Measurements from ENCODE around the gene SAPCD1. TPM values are rescaled to one million over a fixed set of nuclear protein-coding genes. Genes with fewer than 3 reads are reported as not detected.

The SAPCD1 gene
- total RNA-seq, 1 experiment from 2014 or later: 3.2 TPM

DNA sequence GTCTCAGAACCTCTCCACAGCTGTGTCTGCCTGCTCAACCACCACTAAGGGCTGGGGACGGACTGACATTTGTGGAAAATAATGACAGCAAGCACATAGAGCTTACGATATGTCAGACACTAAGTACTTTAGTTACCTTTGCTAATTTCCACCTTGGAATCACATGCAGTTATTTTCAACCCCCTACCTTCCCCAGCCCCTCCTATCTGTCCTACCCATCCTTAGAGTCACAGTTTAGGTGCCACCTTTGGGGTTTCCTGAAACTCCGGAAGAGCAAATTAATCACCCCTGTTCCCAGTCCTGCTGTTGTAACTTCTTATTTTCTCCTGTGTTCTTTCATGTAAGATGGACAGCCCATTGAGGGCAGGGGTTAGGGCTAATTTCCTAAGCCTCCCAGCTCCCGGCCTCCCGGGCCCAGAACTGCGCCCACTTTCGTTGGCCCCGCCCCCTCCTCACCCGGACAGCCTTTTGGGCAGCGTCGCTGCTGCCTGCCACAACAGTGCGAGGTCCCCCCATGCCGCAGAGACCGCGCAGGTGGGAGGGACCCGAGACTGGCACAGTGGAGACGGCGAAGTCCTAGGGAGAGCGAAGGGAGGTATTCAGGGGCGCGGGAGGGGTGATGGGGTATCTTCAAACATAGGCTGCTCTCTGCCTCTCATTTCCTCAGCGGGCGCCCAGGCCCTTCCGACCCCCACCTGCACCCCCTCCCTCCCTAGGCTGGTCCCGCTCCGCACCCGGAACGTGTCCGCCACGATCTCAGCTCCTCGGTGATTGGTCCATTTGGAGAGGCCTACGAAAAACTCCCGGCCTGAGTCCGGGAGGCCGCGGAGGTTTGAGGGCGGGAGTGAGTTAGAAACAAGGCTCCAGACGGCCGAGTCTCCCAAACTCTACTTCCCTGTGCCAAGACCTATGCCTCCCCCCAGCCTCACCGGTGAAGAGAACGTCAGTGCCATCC is 34.5 kb upstream of the SAPCD1 start:
- no peak overlapping the region for H3K9ac ChIP-seq (ENCODE audit: extremely low read depth, insufficient read length, low read length)

More for the DNA sequence above, 34.5 kb upstream of the SAPCD1 start:
- WGBS (ENCODE audit: extremely low coverage, insufficient read length, low lambda C conversion rate): no CpG with 5 or more reads among the region's 41 CpGs
- Histone ChIP-seq H3K79me1 (ENCODE audit: insufficient read depth, low read depth, low read length, poor library complexity, severe bottlenecking) (no peaks in the 10 kb centered on the region), H3K4ac (ENCODE audit: low read depth, low read length) (no peak overlapping the region), H2AK5ac (ENCODE audit: insufficient read length, low read length) (no peak overlapping the region), H4K8ac (replicated peaks; ENCODE audit: insufficient read length, low read depth, low read length) (no peak overlapping the region), H3K23ac (ENCODE audit: insufficient read length, low read depth, low read length) (no peak overlapping the region), H3K56ac (ENCODE audit: insufficient read length, low read depth, low read length) (no peak overlapping the region), H2BK15ac (ENCODE audit: low read depth, low read length) (no peak overlapping the region), H4K5ac (ENCODE audit: insufficient read length, low read depth, low read length) (no peak overlapping the region), H3K27ac (ENCODE audit: insufficient read length, low read depth, low read length) (no peak overlapping the region), H3K9me3 (ENCODE audit: control insufficient read depth, low read depth, low read length) (no peaks in the 10 kb centered on the region), H3K18ac (ENCODE audit: insufficient read length, low read depth, low read length) (no peak overlapping the region), H3K4me2 (ENCODE audit: insufficient read depth, insufficient read length, low read length) (no peak overlapping the region), H3K23me2 (ENCODE audit: insufficient read length, low read depth, low read length, poor library complexity, severe bottlenecking) (peaks cover 9% of the 10 kb centered on the region), H2BK12ac (ENCODE audit: insufficient read length, low read depth, low read length) (no peak overlapping the region), H3K79me2 (ENCODE audit: insufficient read depth, low read length) (no peaks in the 10 kb centered on the region), H3T11ph (ENCODE audit: low read length) (no peak overlapping the region), H2AFZ (ENCODE audit: low read length) (no peak overlapping the region), H4K20me1 (ENCODE audit: control insufficient read depth, insufficient read depth, insufficient read length) (no peaks in the 10 kb centered on the region), H3K4me1 (ENCODE audit: insufficient read depth, low read length) (no peaks in the 10 kb centered on the region), H2BK20ac (ENCODE audit: low read depth, low read length, poor library complexity, severe bottlenecking) (no peak overlapping the region), H3K14ac (ENCODE audit: insufficient read depth, low read length) (no peak overlapping the region), H2BK120ac (ENCODE audit: low read depth, low read length, poor library complexity, severe bottlenecking) (no peak overlapping the region), H4K91ac (ENCODE audit: insufficient read length, low read depth, low read length) (no peak overlapping the region), H3K27me3 (ENCODE audit: insufficient read depth, low read length) (no peaks in the 10 kb centered on the region), H2BK5ac (ENCODE audit: insufficient read length, low read length) (no peak overlapping the region)
- H3K9me3 Mint-ChIP-seq: no peaks in the 10 kb centered on the region; a peak in 2 of 5 replicates
- H3K27ac Mint-ChIP-seq: no peak overlapping the region; a peak in 1 of 7 replicates
- no peaks in the 10 kb centered on the region for H3K27me3 Mint-ChIP-seq (ENCODE audit: low read depth)
- peaks cover 27 to 61% (median 55%) of the 10 kb centered on the region in 3 experiments for H3K36me3 Mint-ChIP-seq (ENCODE audit: insufficient read depth in 1 of 3, low read depth in 3 of 3)
- H3K4me3 Mint-ChIP-seq: peak overlapping the region; percentile 83 to 98
- no peak for DNase-seq
- H3K4me1 Mint-ChIP-seq: peaks cover 15 to 20% of the 10 kb centered on the region in 2 experiments
- TF ChIP-seq, protein P1, sequence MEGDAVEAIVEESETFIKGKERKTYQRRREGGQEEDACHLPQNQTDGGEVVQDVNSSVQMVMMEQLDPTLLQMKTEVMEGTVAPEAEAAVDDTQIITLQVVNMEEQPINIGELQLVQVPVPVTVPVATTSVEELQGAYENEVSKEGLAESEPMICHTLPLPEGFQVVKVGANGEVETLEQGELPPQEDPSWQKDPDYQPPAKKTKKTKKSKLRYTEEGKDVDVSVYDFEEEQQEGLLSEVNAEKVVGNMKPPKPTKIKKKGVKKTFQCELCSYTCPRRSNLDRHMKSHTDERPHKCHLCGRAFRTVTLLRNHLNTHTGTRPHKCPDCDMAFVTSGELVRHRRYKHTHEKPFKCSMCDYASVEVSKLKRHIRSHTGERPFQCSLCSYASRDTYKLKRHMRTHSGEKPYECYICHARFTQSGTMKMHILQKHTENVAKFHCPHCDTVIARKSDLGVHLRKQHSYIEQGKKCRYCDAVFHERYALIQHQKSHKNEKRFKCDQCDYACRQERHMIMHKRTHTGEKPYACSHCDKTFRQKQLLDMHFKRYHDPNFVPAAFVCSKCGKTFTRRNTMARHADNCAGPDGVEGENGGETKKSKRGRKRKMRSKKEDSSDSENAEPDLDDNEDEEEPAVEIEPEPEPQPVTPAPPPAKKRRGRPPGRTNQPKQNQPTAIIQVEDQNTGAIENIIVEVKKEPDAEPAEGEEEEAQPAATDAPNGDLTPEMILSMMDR (conservative IDR thresholded peaks at IDR 0.05): no peak
